ENCODE measurements around the gene ZFP90. TPM values are rescaled to one million over a fixed set of nuclear protein-coding genes. Genes with fewer than 3 reads are reported as not detected.

ZFP90 gene
- total RNA-seq, 1 experiment from 2014 or later: 12.8 TPM

DNA sequence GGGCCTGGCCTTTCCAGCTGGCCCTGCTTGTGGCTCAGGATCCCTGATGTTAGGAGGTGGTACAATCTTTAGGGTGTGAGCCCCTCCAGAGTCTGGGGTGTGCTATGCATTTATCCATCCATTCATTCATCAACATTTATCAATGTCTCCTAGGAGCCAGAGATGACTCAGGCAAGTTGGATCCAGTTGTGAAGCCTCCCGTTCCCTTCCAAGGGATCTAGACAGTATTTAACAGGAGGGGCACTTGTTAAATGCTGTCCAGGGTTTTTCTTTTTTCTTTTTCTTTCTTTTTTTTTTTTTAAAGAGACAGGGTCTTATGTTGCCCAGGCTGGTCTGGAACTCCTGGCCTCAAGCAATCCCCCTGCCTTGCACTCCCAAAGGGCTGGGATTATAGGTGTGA is 48.7 kb upstream of the ZFP90 start:
- no peak for TF ChIP-seq CTCF (conservative IDR thresholded peaks at IDR 0.05)
- Mint-ChIP-seq H3K36me3 (ENCODE audit: insufficient read depth in 1 of 3, low read depth in 3 of 3) (peaks cover 0 to 8% (median 3%) of the 10 kb centered on the region in 3 experiments; a peak in 6 of 7 replicates), H3K27ac (peak overlapping the region in 1 of 3 experiments; percentile 19; a peak in 1 of 7 replicates), H3K27me3 (ENCODE audit: low read depth) (no peaks in the 10 kb centered on the region; the same call in 1 of the 2 replicates), H3K9me3 (peaks cover 7 to 11% of the 10 kb centered on the region in 2 experiments; a peak in 4 of 5 replicates), H3K4me3 (no peak overlapping the region), H3K4me1 (peaks cover 23 to 31% of the 10 kb centered on the region in 2 experiments)
- no peak overlapping the region for H4K5ac ChIP-seq (ENCODE audit: insufficient read length, low read depth, low read length)
- no peak overlapping the region for H4K8ac ChIP-seq (replicated peaks; ENCODE audit: insufficient read length, low read depth, low read length)
- no peaks in the 10 kb centered on the region for H3K27me3 ChIP-seq (ENCODE audit: insufficient read depth, low read length)
- no peak overlapping the region for H3K4ac ChIP-seq (ENCODE audit: low read depth, low read length)
- H2AK5ac ChIP-seq (ENCODE audit: insufficient read length, low read length): no peak overlapping the region
- no peak overlapping the region for H3K27ac ChIP-seq (ENCODE audit: insufficient read length, low read depth, low read length)
- no peak overlapping the region for H2BK15ac ChIP-seq (ENCODE audit: low read depth, low read length)
- no peaks in the 10 kb centered on the region for H3K79me1 ChIP-seq (ENCODE audit: insufficient read depth, low read depth, low read length, poor library complexity, severe bottlenecking)
- H3T11ph ChIP-seq (ENCODE audit: low read length): no peak overlapping the region
- H4K20me1 ChIP-seq (ENCODE audit: control insufficient read depth, insufficient read depth, insufficient read length): no peaks in the 10 kb centered on the region
- no peak overlapping the region for H2BK120ac ChIP-seq (ENCODE audit: low read depth, low read length, poor library complexity, severe bottlenecking)
- no peak overlapping the region for H2BK12ac ChIP-seq (ENCODE audit: insufficient read length, low read depth, low read length)
- no peak overlapping the region for H3K4me2 ChIP-seq (ENCODE audit: insufficient read depth, insufficient read length, low read length)
- H3K23me2 ChIP-seq (ENCODE audit: insufficient read length, low read depth, low read length, poor library complexity, severe bottlenecking): no peaks in the 10 kb centered on the region
- no peak overlapping the region for H3K18ac ChIP-seq (ENCODE audit: insufficient read length, low read depth, low read length)
- no peak overlapping the region for H2AFZ ChIP-seq (ENCODE audit: low read length)
- H3K4me1 ChIP-seq (ENCODE audit: insufficient read depth, low read length): peaks cover 3% of the 10 kb centered on the region
- H3K9me3 ChIP-seq (ENCODE audit: control insufficient read depth, low read depth, low read length): no peaks in the 10 kb centered on the region
- H3K23ac ChIP-seq (ENCODE audit: insufficient read length, low read depth, low read length): no peak overlapping the region
- H3K79me2 ChIP-seq (ENCODE audit: insufficient read depth, low read length): no peaks in the 10 kb centered on the region
- DNase-seq: no peak
- no peak overlapping the region for H3K9ac ChIP-seq (ENCODE audit: extremely low read depth, insufficient read length, low read length)
- no peak overlapping the region for H3K14ac ChIP-seq (ENCODE audit: insufficient read depth, low read length)
- H2BK20ac ChIP-seq (ENCODE audit: low read depth, low read length, poor library complexity, severe bottlenecking): no peak overlapping the region
- WGBS (ENCODE audit: extremely low coverage, insufficient read length, low lambda C conversion rate): no CpG with 5 or more reads among the region's 1 CpG
- H3K56ac ChIP-seq (ENCODE audit: insufficient read length, low read depth, low read length): no peak overlapping the region
- H4K91ac ChIP-seq (ENCODE audit: insufficient read length, low read depth, low read length): no peak overlapping the region
- H2BK5ac ChIP-seq (ENCODE audit: insufficient read length, low read length): no peak overlapping the region

All from H9 (cell line).